ENCODE results near the gene DSC1.

The DSC1 gene

DNA sequence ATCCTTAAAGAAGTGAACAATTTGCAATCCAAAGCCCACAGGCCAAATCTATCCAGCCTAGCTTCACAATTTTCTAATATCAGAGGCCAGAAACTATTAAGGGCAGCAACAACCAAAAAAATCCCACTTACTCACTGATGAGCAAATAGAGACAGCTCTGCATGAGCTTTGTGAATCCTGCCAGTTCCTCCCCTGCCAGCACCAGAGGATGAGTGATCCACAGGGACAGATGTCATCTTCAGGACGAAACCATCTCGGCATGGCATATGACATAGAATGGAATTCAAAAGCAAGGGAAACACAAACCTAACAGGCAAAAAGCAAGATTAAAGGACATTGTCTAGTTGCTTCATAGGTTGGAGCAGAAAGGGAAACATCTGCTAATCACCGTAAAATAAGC, 58.2 kb downstream of the DSC1 start:
- no peak for DNase-seq (ENCODE audit: low read depth, low spot score)

DNA sequence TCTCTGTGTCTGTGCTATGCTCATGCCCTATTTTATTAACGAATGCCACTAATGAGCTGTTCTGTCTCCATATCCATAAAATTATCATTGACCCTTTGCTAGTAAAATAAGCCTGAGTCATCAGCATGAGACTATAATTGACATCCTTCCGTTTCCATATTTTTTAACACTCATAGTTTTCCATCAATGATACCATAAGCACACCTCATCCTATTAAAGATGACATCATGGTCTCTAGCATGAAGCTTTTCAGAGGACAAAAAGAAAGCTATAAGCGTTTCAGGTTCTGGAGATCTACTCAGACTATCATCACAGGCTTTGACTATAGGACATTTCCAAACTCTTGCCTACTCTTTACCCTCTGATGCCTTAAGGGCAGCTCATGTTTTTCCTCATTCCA, 59.2 kb downstream of the DSC1 start:
- DNase-seq (ENCODE audit: low read depth, low spot score), result no peak

DNA sequence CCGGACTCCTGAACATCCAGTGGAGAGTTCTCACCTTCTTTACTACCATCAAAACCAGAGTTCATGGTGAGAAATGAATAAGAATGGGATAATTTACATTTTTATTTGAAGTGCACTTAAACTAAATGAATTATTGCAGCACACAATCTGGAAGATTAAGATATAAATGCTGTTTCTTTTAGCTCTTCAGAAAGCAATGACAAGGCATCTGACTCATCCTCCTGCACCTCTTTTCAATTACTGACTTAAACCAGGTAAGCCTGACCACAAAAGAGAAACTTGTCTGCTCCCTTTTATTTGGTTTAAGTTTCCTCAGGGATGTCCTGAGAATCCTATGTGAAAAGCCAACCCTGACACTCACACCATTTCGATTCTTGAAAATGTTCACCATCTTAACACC, 59.7 kb downstream of the DSC1 start:
- no peak for DNase-seq (ENCODE audit: low read depth, low spot score)

DNA sequence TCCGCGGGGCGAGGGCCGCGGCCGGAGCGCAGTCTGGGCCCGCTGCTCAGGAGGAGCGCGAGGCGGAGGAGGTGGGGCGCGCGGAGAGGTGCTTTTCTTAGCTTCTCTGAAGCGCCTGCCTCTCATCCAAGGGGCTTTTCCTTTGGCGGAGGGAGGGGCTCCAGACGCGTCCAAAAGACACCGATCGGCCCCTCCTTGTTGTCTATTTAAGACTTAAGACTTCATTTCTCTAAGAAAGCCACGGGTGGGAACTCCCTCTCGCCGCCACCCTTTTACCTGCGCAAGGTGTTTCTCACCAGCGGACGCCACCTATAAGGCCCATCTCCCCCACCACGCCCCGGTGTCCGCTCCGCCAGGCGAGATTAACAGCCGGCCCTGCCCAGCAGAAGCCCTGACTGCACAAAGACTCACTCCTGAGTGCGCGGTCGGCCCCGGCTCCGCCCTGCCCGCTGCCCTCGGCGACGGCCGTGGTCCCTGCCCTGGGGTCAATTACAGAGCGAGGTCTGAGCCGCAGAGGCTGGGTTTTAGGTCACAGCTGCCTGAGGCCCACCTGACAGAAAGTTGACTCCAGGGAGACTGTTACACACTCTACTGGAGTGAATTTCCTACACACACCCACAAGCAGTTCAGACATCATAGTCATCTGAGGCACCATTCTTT, 60.5 kb downstream of the DSC1 start, which contains the start of gene DSC2:
TSS of gene DSC2 (minus strand) at position 397 of the 660 bp plus-strand sequence. CDS start 450 bp downstream, outside the sequence.
- DNase-seq (ENCODE audit: low read depth, low spot score), result no peak

DNA sequence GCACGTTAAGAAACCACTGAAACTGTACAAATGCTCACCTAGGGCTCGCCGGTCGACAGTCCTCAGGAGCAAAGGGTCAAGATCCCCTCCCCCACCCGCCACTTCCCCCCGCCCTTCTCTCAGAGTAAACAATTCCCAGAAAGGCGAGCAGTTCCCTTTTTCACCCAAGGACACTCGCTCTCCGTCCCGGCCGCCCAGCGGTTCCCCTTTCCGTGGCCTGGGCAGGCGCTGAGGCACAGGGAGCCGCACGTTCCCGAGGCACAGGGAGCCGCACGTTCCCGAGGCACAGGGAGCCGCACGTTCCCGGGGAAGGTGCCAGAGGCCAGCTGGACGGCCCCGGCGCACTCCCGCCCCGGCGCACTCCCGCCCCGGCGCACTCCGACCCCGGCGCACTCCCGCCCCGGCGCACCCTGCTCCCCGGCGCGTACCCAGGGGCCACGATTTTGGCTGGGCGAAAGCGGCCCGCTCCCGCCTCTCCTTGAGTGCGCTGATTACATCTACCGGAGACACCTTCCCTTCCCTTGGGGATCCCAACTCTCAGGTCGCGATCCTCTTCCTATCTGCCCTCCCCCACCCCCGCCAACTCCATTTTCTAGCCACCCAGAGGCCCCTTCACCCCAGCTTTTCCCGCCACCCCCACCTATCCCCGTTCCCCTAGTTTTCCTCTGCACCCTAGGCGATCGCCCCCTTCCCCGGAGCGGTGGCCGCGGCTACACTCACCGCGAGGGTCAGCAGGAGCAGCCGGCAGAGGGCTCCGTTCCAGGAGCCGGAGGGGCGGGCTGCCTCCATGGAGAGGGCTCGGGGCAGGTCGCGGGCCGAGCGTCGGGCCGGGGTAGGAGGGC, 61.3 kb downstream of the DSC1 start:
- DNase-seq (ENCODE audit: low read depth, low spot score), result no peak

DNA sequence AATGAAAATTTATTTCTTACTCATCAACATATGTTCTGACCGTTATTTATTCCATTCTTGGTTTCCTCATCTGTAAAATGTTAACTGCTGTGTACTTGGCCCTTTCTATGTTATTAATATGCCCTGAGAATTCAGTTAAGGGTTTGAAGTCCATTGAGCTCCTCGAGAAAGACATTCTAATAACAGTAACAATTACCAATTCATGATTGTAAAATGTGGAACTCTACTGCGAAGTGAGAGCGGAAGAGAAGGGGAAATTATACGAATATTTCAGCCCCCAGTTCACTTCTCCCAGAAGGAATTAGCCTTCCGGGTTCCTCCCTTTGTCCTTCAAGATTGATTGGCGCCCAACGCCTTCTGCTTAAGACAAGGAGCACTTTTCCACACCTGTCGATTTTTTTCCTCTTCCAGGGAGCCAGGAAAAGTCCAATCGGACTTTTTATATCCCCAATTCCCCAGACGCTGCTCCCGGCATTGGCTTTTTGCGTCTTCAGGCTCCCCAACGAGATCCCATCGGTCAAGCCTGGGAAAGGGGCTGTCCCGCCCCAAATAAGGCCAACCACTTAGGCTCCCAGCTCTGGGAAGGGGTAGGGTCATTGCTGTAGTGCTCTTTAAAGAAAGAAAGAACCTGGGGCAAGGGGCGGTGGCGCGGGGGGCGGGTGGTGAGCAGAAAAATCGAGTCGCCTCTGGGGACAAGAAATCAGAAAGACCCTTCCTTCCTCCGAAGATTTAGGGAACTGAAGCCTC, 62.0 kb downstream of the DSC1 start:
- no peak for DNase-seq (ENCODE audit: low read depth, low spot score)

DNA sequence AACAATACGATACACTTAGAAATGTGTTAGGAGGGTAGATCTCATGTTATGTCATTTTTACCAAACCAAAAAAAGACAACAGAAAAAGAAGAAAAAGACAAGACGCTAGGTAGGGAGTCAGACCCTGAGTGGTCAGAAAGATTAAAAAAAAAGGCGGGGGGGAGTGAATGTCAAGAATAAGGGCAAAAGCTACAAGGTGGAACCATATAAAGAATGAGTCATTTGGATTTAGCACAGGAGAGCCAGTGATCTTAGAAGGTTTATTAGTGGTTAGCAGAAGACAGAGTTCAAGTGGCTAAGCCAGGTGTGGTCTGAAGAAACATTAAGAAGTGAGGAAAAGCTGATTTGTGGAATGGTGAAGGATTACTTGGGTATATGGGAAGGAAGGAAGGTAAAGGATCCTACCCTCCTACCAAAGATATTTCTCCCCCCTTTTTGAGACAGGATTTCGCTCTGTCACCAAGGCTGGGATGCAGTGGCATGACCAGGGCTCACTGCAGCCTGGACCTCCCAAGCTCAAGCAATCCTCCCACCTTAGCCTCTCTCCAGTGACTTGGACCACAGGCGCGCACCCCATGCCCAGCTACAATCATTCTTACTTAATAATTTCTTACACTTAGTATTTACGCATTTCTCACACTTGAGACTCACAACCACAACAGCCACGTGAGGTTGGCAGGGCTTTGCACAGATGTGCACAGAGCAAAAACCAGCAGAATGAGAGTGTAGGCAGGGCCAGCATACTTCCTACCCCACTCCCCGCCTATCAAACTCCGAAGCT, 63.0 kb downstream of the DSC1 start:
- DNase-seq (ENCODE audit: low read depth, low spot score), result no peak

DNA sequence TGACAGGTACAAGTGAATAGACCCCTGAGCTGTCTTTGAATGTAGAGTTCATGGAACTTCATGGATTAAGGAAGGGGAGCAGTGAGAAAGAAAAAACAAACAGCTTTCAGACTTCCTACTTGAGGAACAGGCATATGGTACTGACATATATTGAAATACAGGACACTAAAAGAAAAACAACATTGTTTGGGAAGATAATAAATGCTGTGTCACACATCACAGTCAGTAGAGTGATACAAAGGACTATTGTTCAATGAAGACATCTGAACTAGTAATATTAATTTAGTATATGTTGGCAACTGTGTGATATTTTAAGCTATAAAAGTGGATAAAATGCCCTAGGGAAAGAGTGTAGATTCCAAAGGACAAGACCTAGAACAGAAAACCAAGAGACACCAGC, 63.8 kb downstream of the DSC1 start:
- DNase-seq (ENCODE audit: low read depth, low spot score), result no peak

DNA sequence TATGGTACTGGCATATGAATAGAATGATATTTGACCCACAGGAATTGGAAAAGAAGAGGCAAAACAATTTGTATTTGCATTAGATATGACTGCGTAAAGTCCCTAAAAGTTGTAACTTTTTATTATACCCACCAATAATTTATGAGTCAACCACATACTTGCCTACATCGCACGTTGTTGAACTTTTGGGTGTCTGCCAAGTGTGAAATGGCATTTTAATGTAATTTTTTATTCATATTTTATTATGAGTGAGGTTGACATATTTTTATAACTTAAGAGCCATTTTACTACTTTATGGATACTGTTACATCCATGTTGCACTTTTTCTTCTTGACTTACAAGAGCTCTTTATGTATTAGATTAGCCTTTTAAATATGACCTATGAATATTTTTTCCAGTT, 65.0 kb downstream of the DSC1 start:
- no peak for DNase-seq (ENCODE audit: low read depth, low spot score)

DNA sequence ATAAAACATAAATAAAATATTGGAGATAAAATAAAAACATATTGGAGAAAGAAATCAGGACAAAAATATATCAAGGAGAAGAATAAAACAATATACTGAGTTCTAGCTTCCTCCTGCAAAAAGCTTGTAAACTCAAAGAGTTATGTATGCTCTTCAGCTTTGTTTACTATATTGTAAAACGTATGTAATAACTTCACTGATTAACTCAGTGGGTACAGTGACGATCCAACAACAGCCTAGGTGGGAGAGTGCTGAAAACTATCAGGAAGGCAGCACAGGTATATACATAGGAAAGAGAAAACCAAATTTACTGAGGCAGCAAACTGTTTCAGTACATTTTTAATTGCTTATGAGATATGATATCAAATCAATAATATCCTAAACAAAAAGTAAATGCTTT, 68.8 kb downstream of the DSC1 start:
- DNase-seq (ENCODE audit: low read depth, low spot score), result no peak

DNA sequence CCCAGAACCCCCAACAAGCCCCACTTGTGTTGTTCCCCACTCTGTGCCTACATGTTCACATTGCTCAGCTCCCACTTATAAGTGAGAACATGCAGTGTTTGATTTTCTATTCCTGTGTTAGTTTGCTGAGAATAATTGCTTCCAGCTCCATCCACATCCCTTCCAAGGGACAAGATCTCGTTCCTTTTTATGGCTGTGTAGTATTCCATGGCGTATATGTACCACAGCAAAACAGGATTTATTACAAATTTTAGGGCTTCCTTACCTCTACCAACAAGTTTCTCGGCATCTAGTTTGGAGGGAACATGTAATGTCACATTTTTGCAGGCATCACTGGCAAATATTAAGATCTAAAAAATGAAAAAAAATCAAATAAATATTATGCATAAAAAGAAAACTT, 69.4 kb downstream of the DSC1 start:
- DNase-seq (ENCODE audit: low read depth, low spot score), result no peak

DNA sequence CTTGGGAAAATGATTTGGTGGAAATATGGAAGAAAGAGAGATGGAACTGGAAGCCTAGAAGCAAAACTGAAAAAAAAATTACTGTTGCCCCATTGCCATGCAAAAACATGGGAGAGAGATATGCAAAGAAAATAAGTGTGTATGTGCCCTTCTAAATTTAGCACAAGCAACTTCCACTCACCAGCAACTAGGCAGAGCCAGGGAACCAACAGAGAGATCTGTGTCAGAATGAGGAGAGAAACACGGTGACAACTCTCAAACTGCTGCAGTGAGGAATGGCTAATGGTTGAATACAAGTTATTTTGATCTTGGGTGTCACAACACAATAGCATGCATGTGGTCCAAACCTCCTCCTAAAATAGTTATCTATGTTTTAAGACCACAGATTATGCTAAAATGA, 71.3 kb downstream of the DSC1 start:
- no peak for DNase-seq (ENCODE audit: low read depth, low spot score)

DNA sequence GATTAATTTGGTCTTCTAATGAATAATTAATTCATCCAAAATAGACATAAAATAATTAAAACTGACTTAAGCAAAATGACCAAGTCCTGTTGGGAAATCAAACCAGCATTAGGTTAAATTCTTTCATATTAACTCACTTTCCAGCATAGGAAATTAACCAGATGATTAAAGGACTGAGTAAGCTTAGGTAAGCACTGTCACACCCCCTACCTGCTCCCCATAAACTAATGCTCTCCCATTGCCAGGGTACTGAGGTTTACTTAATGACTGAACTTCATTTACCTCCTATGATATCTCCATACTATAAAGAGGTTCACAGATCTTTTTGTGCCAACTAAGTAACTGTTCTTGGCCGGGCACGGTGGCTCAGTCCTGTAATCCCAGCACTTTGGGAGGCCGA, 74.1 kb downstream of the DSC1 start:
- DNase-seq (ENCODE audit: low read depth, low spot score), result no peak

DNA sequence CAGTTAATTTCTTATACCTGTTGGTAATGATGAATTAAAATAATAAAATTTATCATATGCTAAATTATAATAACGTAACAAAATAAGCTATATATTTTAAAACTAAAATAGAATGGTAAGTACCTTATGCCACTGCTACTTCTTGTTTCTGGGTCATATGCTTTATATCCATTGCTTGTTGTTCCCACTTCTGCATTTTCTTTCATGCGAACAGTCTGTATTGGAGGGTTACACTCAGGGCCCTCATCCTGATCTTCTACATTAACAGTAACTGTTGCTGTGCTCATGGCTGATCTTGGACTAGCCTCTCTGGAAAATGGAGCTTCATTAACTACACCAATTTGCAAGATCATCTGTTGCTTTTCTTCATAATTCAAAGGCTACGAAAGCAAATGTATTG, 82.7 kb downstream of the DSC1 start:
- DNase-seq (ENCODE audit: low read depth, low spot score), result no peak
